Measurements from ENCODE around the gene CNGA1. TPM values are rescaled to one million over a fixed set of nuclear protein-coding genes. Genes with fewer than 3 reads are reported as not detected.

Gene CNGA1
- total RNA-seq, 2 donors from 2014 or later: 0.33 to 1.8 TPM

DNA sequence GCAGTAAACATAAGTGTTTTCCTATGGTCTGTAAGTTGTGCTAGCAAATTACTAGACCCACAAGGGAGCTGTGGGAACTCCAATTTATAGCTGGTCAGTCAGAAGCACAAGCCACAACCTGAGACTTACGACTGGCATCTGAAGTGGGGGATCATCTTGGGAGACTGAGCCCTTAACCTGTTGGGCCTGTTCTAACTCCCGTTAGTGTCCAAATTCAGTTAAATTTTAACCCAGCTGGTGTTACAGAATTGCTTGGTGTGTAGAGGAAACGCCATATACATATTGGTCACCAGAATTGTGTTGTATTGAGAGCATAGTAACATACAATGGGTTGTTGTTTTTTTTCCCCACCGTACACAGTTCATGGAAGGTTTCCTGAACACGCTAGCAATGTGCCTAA lies 77.0 kb downstream of the CNGA1 start:
- TF ChIP-seq, protein P1, sequence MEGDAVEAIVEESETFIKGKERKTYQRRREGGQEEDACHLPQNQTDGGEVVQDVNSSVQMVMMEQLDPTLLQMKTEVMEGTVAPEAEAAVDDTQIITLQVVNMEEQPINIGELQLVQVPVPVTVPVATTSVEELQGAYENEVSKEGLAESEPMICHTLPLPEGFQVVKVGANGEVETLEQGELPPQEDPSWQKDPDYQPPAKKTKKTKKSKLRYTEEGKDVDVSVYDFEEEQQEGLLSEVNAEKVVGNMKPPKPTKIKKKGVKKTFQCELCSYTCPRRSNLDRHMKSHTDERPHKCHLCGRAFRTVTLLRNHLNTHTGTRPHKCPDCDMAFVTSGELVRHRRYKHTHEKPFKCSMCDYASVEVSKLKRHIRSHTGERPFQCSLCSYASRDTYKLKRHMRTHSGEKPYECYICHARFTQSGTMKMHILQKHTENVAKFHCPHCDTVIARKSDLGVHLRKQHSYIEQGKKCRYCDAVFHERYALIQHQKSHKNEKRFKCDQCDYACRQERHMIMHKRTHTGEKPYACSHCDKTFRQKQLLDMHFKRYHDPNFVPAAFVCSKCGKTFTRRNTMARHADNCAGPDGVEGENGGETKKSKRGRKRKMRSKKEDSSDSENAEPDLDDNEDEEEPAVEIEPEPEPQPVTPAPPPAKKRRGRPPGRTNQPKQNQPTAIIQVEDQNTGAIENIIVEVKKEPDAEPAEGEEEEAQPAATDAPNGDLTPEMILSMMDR (IDR thresholded peaks at IDR 0.05): no peak
- TF ChIP-seq POLR2A (IDR thresholded peaks at IDR 0.05): no peak
- peak; percentile 52 for ATAC-seq
- H3K4me1 ChIP-seq: peaks cover 3% of the 10 kb centered on the region
- intact Hi-C loops (cut with DNase I): no loop called here
- no peaks in the 10 kb centered on the region for H3K27me3 ChIP-seq
- no peak overlapping the region for H3K4me3 ChIP-seq
- no peaks in the 10 kb centered on the region for H3K36me3 ChIP-seq (replicated peaks in 1 of 2; ENCODE audit: insufficient read depth in 1 of 2, low read depth in 2 of 2)
- 38 to 48% methylated on average over 5 of the region's 5 CpGs for WGBS, 2 donors
- H3K9me3 ChIP-seq: no peaks in the 10 kb centered on the region
- H3K27ac ChIP-seq: no peak overlapping the region
- no peak for DNase-seq

DNA sequence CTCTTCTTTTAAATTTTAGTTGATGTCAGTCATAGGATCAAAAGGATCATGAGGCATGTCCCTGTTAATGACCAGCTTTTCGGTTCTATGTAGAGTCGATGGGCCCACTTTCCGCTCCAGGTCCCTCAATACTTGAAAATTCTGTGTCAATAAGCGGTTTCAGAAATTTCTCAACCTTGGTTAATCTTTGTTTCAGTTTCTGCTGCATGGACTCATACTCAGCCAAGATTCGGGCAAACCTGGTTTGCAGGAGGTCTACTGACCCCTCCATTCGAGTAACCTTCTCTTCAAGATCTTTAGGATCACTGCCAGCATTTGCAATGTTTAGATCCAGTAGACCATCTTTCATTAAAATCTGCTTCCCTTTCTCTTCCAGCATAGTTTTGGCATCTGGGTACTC lies 80.1 kb downstream of the CNGA1 start:
- DNase-seq: no peak
- 91 to 92% methylated on average over 6 of the region's 6 CpGs for WGBS, 2 donors
- Histone ChIP-seq H3K4me3 (no peak overlapping the region), H3K9me3 (no peaks in the 10 kb centered on the region), H3K27ac (no peak overlapping the region), H3K36me3 (replicated peaks in 1 of 2; ENCODE audit: insufficient read depth in 1 of 2, low read depth in 2 of 2) (no peaks in the 10 kb centered on the region), H3K27me3 (no peaks in the 10 kb centered on the region), H3K4me1 (peaks cover 3% of the 10 kb centered on the region)
- no peak for ATAC-seq
- intact Hi-C loops (cut with DNase I): no loop called here
- TF ChIP-seq, protein P1 (IDR thresholded peaks at IDR 0.05): no peak
- no peak for TF ChIP-seq POLR2A (IDR thresholded peaks at IDR 0.05)

DNA sequence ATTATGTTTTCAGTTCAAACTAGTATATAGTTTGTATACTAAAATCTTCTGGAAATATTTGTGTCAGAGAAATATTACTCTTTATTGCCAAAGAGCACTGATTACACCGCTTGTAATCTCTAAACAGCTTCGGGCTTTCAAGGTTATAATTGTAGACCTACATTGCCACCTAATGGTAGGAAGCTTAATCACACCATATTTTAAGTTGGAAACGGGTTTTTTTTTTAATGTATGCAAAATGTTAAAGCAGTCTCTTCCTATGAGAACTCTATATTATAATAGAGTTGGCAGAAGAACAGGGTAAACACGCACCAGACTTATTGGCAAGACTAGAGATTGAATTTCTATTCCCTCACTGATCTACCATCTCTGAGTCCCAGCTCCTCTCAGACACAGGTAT lies 82.6 kb downstream of the CNGA1 start:
- H3K9me3 ChIP-seq: no peaks in the 10 kb centered on the region
- no peaks in the 10 kb centered on the region for H3K27me3 ChIP-seq
- DNase-seq (no peak), ATAC-seq (peak; percentile 75)
- no peak for TF ChIP-seq POLR2A (IDR thresholded peaks at IDR 0.05)
- TF ChIP-seq, protein P1 (IDR thresholded peaks at IDR 0.05): peak; percentile 50 to 70 (median 57)
- H3K27ac ChIP-seq: no peak overlapping the region
- H3K36me3 ChIP-seq (replicated peaks in 1 of 2; ENCODE audit: insufficient read depth in 1 of 2, low read depth in 2 of 2): no peaks in the 10 kb centered on the region
- no peaks in the 10 kb centered on the region for H3K4me1 ChIP-seq
- WGBS, 2 donors: 1% methylated on average over 4 of the region's 4 CpGs
- intact Hi-C loops (cut with DNase I): no loop called here
- no peak overlapping the region for H3K4me3 ChIP-seq

DNA sequence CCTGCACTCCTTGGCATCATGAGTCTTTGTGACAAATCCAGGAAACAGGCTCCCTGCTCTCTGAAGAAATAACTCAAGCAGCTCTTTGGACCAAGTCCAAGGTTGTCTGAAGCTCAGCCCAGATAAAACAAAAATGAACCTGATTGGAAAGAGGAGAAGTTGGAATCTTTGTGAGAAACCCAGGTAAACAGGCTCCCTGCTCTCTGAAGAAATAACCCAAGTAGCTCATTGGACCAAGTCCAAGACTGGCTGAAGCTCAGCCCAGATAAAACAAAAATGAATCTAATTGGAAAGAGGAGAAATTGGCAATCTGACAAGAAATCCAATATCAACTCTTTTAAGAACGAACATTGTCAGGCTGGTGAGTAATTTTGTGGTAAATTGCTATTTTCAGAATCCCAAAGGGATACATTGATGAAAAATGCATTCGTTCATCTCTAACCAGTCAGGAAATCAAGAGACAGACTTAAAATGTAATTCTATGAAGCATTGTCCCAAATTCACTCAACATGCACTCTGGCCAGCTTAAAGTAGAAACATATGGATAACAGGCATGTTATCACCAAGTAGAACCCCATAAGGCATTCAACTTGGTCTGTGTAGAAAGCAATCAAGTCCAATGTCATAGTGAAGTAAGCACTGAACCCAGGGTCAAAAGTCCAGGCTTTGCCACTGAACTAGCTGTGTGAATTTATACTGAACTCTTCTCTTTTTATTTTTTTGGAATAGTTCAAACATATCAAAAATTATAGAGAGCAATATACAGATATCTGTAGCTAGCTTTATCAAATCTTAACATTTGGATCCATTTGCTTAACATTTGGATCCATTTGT lies 85.3 kb downstream of the CNGA1 start:
- peaks cover 5% of the 10 kb centered on the region for H3K4me1 ChIP-seq
- H3K27me3 ChIP-seq: no peaks in the 10 kb centered on the region
- no peak overlapping the region for H3K4me3 ChIP-seq
- DNase-seq (peak in 2 of 4 donors; percentile 41 to 51), ATAC-seq (no peak)
- no peaks in the 10 kb centered on the region for H3K9me3 ChIP-seq
- TF ChIP-seq, protein P1 (IDR thresholded peaks at IDR 0.05): no peak
- TF ChIP-seq POLR2A (IDR thresholded peaks at IDR 0.05): no peak
- no peak overlapping the region for H3K27ac ChIP-seq
- H3K36me3 ChIP-seq (replicated peaks in 1 of 2; ENCODE audit: insufficient read depth in 1 of 2, low read depth in 2 of 2): no peaks in the 10 kb centered on the region
- 33 to 39% methylated on average over 2 of the region's 2 CpGs for WGBS, 2 donors
- intact Hi-C loops (cut with DNase I): no loop called here
